CD4-positive, alpha-beta T cell treated with Interleukin-1 beta for 1 hour (primary cell): ENCODE results near the gene P3H3.
A peak's percentile ranks its signal among the peaks of the same experiment; 100 is the strongest.

Source experiments
- DNase-seq, 2 donors: peaks; one replicate each; pipeline ENCODE4 v3.0.0-alpha.2; 2020 to 2022

The P3H3 gene

GRCh38 chr12:6799147-6799546 is 29.1 kb upstream of the P3H3 start:
- no peak for DNase-seq

- DNase-seq: no peak
These were observed 21.0 kb upstream of the P3H3 start for GRCh38 chr12:6807170-6807569.

GRCh38 chr12:6809056-6809455 is 19.2 kb upstream of the P3H3 start:
- no peak for DNase-seq

- DNase-seq: no peak
These were observed 17.4 kb upstream of the P3H3 start for GRCh38 chr12:6810758-6811157.

GRCh38 chr12:6813363-6813762 is 14.8 kb upstream of the P3H3 start:
- no peak for DNase-seq

- DNase-seq: no peak
These were observed 11.6 kb upstream of the P3H3 start for GRCh38 chr12:6816598-6816997.

- no peak for DNase-seq
These were observed 11.1 kb upstream of the P3H3 start for GRCh38 chr12:6817098-6817497.

GRCh38 chr12:6817662-6818157 is 10.5 kb upstream of the P3H3 start:
- DNase-seq: no peak

GRCh38 chr12:6818222-6818621 is 10.0 kb upstream of the P3H3 start:
- DNase-seq: no peak

GRCh38 chr12:6818645-6819044 is 9.6 kb upstream of the P3H3 start:
- no peak for DNase-seq

GRCh38 chr12:6819106-6820030 is 8.8 kb upstream of the P3H3 start:
- DNase-seq: no peak

- no peak for DNase-seq
These were observed 8.0 kb upstream of the P3H3 start for GRCh38 chr12:6820166-6820565.

- DNase-seq: peak in 1 of 2 donors; percentile 18
These were observed 6.4 kb upstream of the P3H3 start, which contains the start of gene GPR162 for GRCh38 chr12:6821591-6822425. Gene GPR162, plus strand, starts transcription at chr12:6821821. Its CDS starts 2,078 bp downstream, at chr12:6823899.

- DNase-seq: no peak
These were observed 5.6 kb upstream of the P3H3 start for GRCh38 chr12:6822426-6823135.

GRCh38 chr12:6823182-6824084 is 4.8 kb upstream of the P3H3 start:
- DNase-seq: no peak

GRCh38 chr12:6824085-6824775 is 4.0 kb upstream of the P3H3 start:
- no peak for DNase-seq

GRCh38 chr12:6824901-6825381 is 3.3 kb upstream of the P3H3 start:
- no peak for DNase-seq

GRCh38 chr12:6825398-6826124 is 2.6 kb upstream of the P3H3 start:
- DNase-seq: peak; percentile 77 to 80

GRCh38 chr12:6826125-6826733 is 2.0 kb upstream of the P3H3 start:
- DNase-seq: no peak
